MM.1S (cell line): ENCODE data around the gene GRIK4.

Experiments
- CTCF ChIP-seq: fragments of 300-600 bp; sonication (generic); IDR thresholded peaks from 2 replicates; pipeline ENCODE4 v1.5.1; 2016; ENCODE audit warnings: antibody characterized with exemption, low read length, mixed read lengths
- EZH2 ChIP-seq: fragments of 300-600 bp; sonication (generic); optimal IDR thresholded peaks from 2 replicates; pipeline ENCODE3; 2017; ENCODE audit warnings: low read depth, mild to moderate bottlenecking, antibody characterized with exemption, low read length, mixed read lengths
- EZH2phosphoT487 ChIP-seq: fragments of 300-600 bp; sonication (generic); IDR thresholded peaks from 2 replicates; pipeline ENCODE4 v1.6.1; 2018; ENCODE audit warnings: antibody characterized with exemption, low read length

- no peak for TF ChIP-seq EZH2
- TF ChIP-seq CTCF: no peak
- no peak for TF ChIP-seq EZH2phosphoT487
Measured at GRCh38 chr11:120586072-120586471, 74.5 kb downstream of the GRIK4 start.
